Measurements from ENCODE around the gene ZNF550. TPM values are rescaled to one million over a fixed set of nuclear protein-coding genes. Genes with fewer than 3 reads are reported as not detected.

Gene ZNF550
- total and polyA plus RNA-seq, 2 of the 13 experiments (the other 11 are each of a cell fraction or from before 2014, with no cell fraction given) = 8.6 to 9.1 TPM

- TF ChIP-seq CBX5 (CRISPR knock-in tag; IDR thresholded peaks at IDR 0.05; ENCODE audit: borderline replicate concordance) (no peak), MAFF (IDR thresholded peaks at IDR 0.05; ENCODE audit: low read depth, low read length) (no peak), ZNF484 (CRISPR knock-in tag; IDR thresholded peaks at IDR 0.05; ENCODE audit: borderline replicate concordance, low read depth) (no peak), ZNF138 (CRISPR knock-in tag; IDR thresholded peaks at IDR 0.05; ENCODE audit: low read depth) (no peak), ZNF773 (CRISPR knock-in tag; IDR thresholded peaks at IDR 0.05; ENCODE audit: borderline replicate concordance) (no peak), ZNF510 (CRISPR knock-in tag; IDR thresholded peaks at IDR 0.05; ENCODE audit: low read depth) (no peak), ZNF841 (CRISPR knock-in tag; IDR thresholded peaks at IDR 0.05; ENCODE audit: borderline replicate concordance) (no peak), PRDM4 (CRISPR knock-in tag; IDR thresholded peaks at IDR 0.05; ENCODE audit: borderline replicate concordance) (no peak), ZNF446 (CRISPR knock-in tag; IDR thresholded peaks at IDR 0.05) (no peak), ZNF850 (CRISPR knock-in tag; conservative IDR thresholded peaks at IDR 0.05) (no peak), RXRB (CRISPR knock-in tag; IDR thresholded peaks at IDR 0.05; ENCODE audit: borderline replicate concordance) (no peak), ZBTB10 (CRISPR knock-in tag; IDR thresholded peaks at IDR 0.05; ENCODE audit: borderline replicate concordance) (no peak)
- TF ChIP-seq, protein P1, sequence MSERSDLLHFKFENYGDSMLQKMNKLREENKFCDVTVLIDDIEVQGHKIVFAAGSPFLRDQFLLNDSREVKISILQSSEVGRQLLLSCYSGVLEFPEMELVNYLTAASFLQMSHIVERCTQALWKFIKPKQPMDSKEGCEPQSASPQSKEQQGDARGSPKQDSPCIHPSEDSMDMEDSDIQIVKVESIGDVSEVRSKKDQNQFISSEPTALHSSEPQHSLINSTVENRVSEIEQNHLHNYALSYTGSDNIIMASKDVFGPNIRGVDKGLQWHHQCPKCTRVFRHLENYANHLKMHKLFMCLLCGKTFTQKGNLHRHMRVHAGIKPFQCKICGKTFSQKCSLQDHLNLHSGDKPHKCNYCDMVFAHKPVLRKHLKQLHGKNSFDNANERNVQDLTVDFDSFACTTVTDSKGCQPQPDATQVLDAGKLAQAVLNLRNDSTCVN (CRISPR knock-in tag; IDR thresholded peaks at IDR 0.05; ENCODE audit: borderline replicate concordance) = no peak
- TF ChIP-seq, protein P2, sequence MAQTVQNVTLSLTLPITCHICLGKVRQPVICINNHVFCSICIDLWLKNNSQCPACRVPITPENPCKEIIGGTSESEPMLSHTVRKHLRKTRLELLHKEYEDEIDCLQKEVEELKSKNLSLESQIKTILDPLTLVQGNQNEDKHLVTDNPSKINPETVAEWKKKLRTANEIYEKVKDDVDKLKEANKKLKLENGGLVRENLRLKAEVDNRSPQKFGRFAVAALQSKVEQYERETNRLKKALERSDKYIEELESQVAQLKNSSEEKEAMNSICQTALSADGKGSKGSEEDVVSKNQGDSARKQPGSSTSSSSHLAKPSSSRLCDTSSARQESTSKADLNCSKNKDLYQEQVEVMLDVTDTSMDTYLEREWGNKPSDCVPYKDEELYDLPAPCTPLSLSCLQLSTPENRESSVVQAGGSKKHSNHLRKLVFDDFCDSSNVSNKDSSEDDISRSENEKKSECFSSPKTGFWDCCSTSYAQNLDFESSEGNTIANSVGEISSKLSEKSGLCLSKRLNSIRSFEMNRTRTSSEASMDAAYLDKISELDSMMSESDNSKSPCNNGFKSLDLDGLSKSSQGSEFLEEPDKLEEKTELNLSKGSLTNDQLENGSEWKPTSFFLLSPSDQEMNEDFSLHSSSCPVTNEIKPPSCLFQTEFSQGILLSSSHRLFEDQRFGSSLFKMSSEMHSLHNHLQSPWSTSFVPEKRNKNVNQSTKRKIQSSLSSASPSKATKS (CRISPR knock-in tag; IDR thresholded peaks at IDR 0.05) = no peak
- TF ChIP-seq, protein P3, sequence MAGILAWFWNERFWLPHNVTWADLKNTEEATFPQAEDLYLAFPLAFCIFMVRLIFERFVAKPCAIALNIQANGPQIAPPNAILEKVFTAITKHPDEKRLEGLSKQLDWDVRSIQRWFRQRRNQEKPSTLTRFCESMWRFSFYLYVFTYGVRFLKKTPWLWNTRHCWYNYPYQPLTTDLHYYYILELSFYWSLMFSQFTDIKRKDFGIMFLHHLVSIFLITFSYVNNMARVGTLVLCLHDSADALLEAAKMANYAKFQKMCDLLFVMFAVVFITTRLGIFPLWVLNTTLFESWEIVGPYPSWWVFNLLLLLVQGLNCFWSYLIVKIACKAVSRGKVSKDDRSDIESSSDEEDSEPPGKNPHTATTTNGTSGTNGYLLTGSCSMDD (CRISPR knock-in tag; IDR thresholded peaks at IDR 0.05) = no peak
Observed at GRCh38 chr19:57583521-57584416, 24.1 kb upstream of the ZNF550 start, which contains the start of gene ZIK1 (continued).

All from HepG2 (cell line).